Glomerular endothelial cell (primary cell): ENCODE results near the gene FBXL12. TPM values are rescaled to one million over a fixed set of nuclear protein-coding genes. Genes with fewer than 3 reads are reported as not detected.
"Not testable (repeated sequence)": the region's sequence is repeated elsewhere in the genome, so short reads cannot be mapped to it uniquely, and the experiment has no call there.

Experiments
- DNase-seq: peaks from one replicate; pipeline ENCODE4 v3.0.0-alpha.2; 2011; ENCODE audit warnings: low read depth, low spot score; ENCODE audit errors: extremely low read depth
- total RNA-seq: library from RNA; depleted of rRNA; stranded (reverse); fragments of >200 nt; gene quantifications from 2 replicates; pipeline ENCODE4 v1.2.3, GENCODE V29; 2015

Gene FBXL12, protein sequence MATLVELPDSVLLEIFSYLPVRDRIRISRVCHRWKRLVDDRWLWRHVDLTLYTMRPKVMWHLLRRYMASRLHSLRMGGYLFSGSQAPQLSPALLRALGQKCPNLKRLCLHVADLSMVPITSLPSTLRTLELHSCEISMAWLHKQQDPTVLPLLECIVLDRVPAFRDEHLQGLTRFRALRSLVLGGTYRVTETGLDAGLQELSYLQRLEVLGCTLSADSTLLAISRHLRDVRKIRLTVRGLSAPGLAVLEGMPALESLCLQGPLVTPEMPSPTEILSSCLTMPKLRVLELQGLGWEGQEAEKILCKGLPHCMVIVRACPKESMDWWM
- total RNA-seq: 22.1 and 27.5 TPM in 2 replicates

DNA sequence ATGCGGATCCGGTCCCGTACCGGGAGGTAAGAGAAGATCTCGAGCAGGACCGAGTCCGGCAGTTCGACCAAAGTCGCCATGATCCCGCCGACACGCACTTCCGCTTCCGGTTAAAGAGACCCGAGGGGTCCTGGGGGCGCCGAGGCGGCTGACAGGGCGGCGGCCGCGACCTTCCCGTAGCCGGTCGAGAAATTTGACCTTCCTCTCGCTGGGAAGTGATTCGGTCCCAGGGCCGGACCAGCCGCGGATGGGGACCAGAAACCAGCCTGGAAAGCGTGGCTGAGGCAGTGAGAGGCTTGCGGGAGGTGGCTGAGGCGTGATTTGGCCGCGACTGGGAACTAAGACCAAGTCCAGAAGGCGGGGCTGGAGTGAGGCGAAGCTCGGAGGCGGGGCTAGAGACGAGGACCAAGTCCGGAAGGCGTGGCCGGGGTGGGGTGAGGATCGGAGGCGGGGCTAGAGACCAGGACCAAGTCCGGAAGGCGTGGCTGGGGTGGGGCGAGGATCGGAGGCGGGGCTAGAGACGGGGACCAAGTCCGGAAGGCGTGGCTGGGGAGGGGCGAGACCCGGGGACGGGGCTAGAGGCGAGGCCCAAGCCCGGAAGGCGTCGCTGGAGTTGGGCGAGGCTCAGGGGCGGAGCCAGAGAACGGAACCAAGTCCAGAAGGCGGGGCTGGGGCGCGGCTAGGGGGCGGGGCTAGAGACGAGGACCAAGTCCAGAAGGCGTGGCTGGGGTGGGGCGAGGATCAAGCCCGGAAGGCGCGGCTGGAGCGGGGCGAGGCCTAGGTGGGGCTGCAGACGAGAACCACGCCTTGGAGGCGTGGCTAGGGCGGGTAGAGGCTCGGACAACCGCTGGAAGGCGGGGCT lies at the start of gene FBXL12:
Gene FBXL12, minus strand, starts transcription at position 346 of the 862 bp plus-strand sequence. Its CDS starts 266 bp downstream, at position 80.
- peak; percentile 97 for DNase-seq

DNA sequence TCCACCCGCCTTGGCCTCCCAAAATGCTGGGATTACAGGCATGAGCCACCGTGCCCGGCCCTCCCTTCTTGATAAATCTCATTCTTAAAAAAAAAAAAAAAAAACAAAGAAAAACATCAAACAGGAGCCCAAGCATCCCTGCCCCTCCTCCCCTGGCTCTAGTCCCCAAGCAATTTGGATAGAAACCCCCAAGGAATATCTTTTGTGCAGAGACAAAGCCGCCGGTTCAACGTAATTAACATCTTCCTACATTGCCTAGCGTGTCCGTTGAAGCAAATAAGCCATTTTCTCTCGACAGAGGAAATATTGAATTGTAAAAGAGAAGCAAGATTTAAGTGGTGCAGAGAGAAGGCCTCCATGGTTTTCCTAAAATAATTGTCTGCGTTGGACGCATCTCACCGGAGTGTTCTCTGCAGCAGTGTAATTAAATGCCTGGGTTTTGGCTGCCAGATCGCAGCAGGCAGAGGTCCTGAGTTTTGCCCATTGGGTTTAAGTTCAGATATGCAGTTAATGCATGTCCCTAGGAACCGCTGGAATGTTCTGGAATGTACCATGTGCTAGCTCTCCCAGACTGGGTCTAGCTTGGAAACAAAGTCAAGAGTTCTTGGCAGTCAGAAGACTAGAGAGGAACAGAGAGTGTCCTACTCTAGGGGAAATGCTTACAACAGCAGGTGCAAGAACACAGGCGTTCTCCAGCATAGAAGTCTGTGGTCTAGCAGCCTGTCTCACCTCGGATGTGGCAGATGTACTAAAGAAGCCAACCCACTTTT lies 47.0 kb upstream of the FBXL12 start:
- no peak for DNase-seq

DNA sequence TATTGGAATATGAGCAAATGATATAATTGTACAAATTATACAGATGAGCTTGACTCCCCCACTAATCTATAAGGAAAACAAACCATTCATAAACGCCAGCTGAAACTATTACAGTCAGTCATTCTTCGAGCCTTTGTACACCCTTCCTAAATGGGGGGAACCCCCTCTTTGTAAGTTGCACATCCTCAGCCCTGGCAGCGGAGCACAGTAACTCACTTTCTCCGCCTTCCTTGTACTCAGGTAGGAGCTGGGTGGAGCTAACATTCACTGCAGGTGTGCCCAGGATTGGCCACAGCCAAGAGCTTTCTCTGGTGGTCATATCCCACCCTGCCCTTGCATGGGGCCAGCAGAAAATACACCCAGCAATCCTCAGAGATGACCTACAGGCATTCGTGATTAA lies 44.9 kb upstream of the FBXL12 start:
- DNase-seq: no peak

DNA sequence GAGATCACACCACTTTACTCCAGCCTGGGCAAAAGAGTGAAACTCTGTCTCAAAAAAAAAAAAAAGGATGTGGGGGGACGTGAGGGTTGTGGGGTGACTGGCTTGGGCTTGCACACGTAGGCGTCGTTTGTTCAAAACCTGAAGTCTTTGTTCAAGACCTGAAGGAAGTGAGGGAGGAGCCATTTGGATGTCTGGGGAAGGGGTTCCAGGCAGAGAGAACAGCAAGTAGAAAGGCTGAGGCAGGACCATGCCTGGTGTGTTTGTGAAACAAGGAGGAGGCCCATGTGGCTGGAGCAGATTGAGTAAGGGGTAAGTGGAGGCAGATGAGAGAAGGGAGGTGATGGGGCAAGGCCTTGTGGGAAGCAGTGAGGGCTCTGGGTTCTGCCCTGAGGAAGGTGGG lies 44.1 kb upstream of the FBXL12 start:
- DNase-seq: no peak

DNA sequence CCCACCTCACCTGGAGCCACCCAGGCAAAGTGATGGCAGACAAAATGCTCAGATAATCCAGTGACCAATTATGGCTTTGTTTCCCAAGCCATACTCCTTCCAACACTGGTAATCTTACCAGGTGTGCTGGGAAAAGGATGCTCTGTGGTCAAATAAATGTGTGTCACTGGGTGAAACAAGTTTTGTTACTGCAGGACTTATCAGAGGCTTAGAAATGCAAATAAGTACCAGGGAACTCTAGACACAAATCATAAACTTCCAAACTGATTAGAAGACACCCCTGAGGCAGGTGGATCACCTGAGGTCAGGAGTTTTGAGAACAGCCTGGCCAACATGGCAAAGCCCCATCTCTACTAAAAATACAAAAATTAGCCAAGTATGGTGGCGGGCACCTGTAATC lies 42.6 kb upstream of the FBXL12 start:
- DNase-seq: no peak

DNA sequence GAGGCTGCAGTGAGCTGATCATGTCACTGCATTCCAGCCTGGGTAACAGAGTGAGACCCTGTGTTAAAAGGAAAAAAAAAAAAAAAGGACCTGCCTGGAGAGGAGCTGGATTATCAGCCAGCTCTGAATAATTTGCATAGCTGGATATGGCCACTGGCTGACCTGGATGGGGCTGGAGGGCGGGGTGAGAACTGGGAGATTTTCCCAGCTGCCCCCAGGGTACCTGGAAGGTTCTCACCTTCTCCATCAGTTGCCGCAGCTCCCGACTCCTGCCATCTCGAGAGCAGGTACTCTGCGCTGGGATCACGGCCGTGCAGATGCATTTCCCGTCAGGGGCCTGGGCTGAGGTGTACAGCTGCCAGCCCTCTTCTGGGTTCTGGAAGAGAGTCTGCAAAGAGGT lies 41.5 kb upstream of the FBXL12 start:
- DNase-seq: no peak

DNA sequence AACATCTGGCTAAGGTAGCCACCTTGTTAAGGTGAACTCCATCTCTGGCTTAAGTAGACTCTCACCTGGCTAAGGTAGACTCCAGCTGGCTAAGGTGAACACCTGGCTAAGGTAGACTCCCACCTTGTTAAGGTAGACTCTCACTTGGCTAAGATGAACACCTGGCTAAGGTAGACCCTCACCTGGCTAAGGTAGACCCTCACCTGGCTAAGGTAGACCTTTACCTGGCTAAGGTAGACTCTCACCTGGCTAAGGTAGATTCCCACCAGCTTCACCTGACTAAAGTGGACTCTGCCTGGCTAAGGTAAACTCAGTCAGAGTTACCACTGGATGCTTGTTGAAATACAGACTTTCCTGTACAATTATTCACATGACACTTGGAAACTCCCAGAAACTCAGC lies 39.9 kb upstream of the FBXL12 start:
- no peak for DNase-seq

DNA sequence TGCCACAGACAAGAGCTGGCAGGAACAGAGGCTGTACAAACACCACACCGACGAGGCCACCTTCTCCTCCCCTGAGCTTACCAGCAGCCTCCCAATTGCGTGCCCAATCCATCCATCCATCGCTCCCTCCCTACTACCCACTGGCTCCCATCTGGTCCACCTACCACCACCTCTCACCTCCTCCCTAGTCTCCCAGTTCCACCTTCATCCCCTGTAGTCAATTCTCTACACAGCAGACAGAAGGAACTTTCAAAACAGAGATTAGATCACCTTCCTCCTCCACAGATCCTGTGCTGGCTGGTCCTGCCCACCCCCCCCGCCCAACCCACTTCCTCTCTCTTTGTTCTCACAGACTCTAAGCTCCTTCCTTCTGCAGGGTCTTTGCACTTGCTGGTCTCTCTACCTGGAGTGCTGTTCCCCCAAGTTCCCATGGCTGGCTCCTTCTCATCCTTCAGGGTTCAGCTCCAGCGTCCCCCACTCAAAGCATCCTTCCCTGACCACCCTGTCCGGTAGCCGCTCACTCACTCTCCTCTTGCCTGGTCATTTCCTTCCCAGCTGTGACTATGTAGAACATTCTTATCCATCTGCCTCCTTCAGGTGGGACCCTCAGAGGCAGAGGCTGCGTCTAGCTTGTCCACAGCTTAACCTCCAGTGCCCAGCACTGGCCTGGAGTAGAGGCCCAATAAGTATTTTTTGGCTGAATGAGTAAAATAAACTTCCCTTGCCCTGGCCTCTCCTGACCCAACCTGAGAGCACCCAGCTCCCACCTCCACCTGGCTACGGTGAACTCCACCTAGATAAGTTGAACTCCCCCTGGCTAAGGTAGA lies 39.3 kb upstream of the FBXL12 start:
- DNase-seq: no peak

DNA sequence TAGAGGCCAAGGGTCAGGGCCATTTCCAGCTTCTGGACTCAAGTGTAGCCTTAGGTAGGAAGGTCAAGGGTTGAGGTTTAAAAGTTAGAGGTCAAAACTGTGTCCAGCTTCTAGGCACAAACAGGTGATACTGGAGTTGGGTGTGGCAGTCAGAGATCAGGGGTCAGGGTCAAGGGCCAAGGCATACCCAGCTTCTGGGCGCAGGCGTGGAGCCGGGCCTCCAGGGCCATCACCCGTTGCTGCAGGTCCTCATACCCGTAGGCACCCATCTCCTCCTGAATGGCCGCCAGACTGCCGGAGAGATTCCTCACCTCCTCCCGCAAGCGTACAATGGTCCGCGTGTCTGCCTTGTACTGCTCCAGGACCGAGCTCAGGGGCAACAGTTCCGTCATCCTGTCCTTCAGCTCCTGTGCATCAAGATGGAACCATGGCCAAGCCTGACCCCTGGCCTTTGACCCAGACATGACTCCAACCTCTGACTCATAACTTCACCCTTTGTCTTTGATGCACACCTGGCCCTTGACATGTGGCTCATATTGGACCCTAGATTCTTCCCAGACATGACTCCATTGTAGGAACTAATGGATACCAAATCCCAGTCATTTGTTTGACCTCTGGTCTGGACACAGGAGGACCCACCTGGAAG lies 38.3 kb upstream of the FBXL12 start:
- DNase-seq: no peak

DNA sequence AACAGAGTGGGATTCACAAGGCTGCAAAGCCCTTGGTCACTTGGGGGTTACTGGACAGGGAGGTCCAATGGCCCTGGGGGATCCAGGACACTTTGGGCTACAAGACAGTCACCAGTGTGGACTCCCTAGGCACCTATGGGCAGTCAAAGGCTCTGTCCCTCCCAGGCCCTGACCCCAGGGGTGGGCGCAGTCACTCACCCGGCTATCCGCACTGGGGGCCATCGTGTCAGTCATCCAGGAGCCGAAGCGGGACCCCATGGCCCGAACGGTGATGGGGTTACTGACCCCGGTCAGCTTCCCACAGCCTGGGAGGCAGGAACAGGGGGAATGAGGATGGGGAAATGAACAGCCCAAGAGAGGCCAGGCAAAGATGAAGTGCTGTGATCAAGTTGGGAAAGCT lies 37.7 kb upstream of the FBXL12 start:
- no peak for DNase-seq

DNA sequence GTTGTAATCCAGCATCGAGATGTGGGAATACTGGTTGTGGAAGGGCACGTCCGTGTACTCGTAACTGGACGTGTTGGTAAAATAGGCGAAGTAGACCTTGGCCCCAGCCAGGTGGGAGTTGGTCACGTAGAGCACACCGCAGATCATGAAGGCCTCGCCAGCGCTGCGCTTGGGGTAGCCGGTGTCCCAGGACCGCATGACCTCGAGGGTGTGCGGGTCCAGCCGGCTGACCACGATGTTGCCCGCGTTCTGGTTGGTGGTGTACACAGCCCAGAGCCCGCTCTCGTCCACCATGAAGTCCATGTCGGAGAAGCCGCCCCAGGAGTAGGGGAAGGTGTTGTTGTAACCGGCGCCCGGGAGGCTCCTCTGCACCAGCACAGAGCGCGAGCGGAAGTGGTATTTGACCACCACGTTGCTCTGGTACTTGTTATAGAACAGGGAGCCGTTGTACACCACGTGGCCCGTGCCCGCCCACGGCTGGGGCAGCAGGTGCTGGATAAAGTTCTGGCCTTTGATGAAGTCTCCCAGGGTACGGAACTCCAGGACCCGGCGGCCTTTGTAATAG lies 35.5 kb upstream of the FBXL12 start:
- DNase-seq: no peak

DNA sequence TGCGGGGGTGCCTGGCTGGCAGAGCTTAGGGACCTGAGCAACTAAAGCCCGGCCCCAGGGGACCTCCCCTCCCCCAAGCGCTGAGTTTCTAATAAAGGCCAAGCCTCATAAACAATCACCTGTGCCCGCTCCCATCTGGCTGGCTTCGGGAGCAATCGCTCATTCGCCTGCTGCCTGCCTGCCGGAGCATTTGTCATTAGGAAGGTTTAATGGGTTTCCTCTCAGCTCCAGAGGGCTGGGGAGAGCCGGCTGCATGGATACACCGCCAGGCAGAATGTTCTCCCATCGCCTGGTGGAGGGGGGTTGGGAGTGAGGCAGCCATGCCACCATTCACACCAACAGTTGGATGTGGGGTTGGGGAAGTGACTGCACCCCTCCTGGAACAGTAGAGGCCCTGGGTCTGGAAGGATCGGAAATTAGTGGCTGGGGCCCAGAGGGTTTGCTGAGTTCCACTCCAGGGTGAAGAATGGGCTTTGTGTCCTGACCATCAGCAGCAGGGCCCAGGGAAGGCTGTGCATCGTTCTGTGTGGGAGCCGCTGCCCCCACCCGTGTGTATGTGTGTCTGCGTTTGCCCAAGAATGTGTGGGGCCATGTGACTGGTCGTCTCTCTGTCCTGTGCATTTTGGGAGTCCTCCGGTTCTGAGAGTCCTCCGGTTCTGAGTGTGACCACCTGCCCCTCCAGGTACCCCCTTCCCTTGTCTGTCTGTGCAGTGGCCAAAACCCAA lies 31.5 kb upstream of the FBXL12 start:
- no peak for DNase-seq

DNA sequence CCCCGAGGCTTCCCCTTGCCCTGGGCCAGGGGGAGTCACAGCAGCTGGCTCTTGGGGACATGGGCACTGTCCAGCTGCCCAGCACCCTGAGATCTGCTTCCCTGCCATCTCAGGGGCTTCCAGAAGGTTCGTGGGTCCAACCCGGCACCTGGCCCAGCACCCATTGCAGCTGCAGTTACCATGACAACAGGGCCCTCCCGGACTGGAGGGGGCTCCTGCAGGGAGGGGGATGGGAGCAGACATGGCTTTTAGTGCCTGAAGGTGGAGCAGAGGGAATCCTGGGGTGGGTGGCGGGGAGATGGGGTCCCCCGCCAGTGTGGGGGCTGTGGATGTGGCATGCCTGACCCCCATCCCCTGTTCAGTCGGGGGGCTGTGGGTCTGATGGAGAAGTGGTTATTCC lies 30.9 kb upstream of the FBXL12 start:
- DNase-seq: no peak

DNA sequence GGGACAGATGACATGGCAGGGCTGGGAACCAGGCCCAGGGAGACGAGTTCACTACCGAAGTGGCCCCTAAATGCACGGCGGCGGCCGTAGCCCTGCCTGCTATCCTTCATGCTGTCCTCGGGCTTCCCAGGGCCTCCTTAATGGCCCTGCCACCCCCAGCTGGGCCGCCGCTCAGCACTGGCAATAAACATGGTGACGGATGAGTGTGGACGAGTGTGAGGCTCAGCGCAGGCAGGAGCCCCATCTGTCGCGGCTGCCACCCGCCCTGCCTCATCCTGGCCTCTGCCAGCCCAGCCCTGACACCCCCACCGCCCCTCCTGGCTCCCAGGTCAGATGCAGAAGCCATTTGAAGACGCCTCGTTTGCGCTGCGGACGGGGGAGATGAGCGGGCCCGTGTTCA lies 29.9 kb upstream of the FBXL12 start:
- DNase-seq: no peak

DNA sequence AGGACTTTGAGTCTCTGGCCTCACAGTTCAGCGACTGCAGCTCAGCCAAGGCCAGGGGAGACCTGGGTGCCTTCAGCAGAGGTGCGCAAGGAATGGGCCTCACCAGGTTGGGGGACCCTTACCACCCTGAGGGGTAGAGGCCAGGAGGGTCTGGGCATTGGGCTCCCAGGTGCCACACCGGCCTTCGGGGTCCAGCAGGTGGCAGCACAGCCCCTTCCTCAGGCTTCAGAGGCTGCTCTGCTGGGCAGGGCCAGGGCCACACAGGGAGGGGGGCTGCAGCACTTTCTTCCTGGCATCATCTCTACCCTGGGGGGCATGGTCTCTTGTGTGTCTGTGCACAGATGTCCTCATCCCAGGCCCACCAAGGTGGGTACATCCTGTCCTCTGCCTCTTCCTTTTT lies 29.2 kb upstream of the FBXL12 start:
- no peak for DNase-seq

DNA sequence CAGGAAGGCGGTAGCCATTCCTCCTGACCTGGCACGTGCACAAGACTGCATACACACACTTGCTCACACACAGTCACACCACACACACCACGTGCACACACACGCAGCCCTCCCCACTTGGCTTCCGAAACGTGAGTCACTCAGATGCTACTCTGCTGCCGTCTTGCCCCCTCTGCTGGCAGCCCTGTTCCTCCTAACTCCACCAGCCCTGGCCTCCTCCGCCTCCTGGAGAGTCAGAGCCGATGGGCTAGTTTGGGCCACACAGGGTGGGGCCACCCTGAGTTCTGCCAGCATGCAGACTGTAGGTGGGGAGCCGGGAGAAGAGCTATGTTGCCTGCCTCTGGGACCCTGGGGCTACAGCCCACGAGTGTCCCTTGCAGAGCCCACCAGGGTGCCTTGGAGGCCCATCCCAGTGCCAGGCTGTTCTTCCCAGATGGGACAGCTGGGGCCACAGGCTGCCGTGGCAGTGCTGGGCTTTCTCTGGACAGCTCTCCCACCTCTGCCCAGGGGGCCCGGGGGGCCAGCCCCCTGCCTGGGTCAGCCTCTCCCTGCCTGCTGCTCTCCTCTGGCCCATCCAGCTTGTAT lies 28.3 kb upstream of the FBXL12 start:
- peak; percentile 37 for DNase-seq

DNA sequence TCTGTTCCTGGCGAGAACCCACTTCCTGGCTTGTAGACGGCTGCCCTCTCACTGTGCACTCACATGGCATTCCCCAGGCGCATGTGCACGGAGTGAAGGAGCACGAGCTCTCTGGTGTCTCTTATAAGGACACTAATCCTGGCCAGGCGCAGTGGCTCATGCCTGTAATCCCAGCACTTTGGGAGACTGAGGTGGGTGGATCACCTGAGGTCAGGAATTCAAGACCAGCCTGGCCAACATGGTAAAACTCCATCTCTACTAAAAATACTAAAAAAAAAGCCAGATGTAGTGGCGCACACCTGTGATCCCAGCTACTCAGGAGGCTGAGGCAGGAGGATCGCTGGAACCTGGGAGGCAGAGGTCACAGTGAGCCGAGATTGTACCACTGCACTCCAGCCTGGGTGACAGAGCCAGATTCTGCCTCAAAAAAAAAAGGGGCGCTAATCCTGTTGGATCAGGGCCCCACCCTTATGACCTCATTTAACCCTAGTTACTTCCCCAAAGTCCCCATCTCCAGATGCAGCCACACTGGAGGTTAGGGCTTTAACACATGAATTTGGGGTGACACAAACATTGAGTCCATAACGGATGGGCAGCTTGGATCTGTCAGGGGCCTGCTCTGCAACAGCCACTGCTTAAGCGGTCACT lies 24.9 kb upstream of the FBXL12 start:
- DNase-seq: not testable (repeated sequence)
